ENCODE measurements around the gene ELFN1. TPM values are rescaled to one million over a fixed set of nuclear protein-coding genes. Genes with fewer than 3 reads are reported as not detected.

Gene ELFN1
- total RNA-seq, 1 donor from 2014 or later = 0.68 TPM

Other genes with a start within 250 kb of the ELFN1 start
- 16.1 TPM for gene MICALL2, start 210.8 kb upstream of the ELFN1 start, total RNA-seq
- gene INTS1, start 165.9 kb upstream of the ELFN1 start, total RNA-seq = 50.4 TPM
- 12.6 TPM for gene MAFK, start 139.6 kb upstream of the ELFN1 start, total RNA-seq
- 86.6 TPM for gene TMEM184A, start 114.1 kb upstream of the ELFN1 start, total RNA-seq
- gene PSMG3, start 100.2 kb upstream of the ELFN1 start, total RNA-seq = 39.8 TPM